KMS-11 (cell line): ENCODE measurements around the gene ABCG5.

Source experiments
- H2AFZ ChIP-seq: fragments of 200-600 bp; sonication (generic); 2 replicates; pipeline ENCODE4 v1.6.1; 2016; ENCODE audit warnings: antibody characterized with exemption, mixed run types, low read depth
- H3K27ac ChIP-seq: fragments of 200-600 bp; sonication (generic); 2 replicates; pipeline ENCODE4 v1.6.1; 2016; ENCODE audit warnings: mild to moderate bottlenecking, mixed run types
- H3K27me3 ChIP-seq: fragments of 200-600 bp; sonication (generic); 2 replicates; pipeline ENCODE4 v1.6.1; 2017; ENCODE audit warnings: mild to moderate bottlenecking, low read depth, mixed run types, moderate library complexity; ENCODE audit not compliant: insufficient read depth
- H3K36me3 ChIP-seq: fragments of 200-600 bp; sonication (generic); 2 replicates; pipeline ENCODE4 v1.6.1; 2017; ENCODE audit warnings: mild to moderate bottlenecking, mixed run types; ENCODE audit not compliant: insufficient read depth
- H3K4me1 ChIP-seq: fragments of 200-600 bp; sonication (generic); 2 replicates; pipeline ENCODE4 v1.6.1; 2016; ENCODE audit warnings: mild to moderate bottlenecking, low read depth, mixed run types; ENCODE audit not compliant: poor library complexity, severe bottlenecking
- H3K4me2 ChIP-seq: fragments of 200-600 bp; sonication (generic); 2 replicates; pipeline ENCODE4 v1.7.0; 2016; ENCODE audit warnings: mild to moderate bottlenecking, mixed run types
- H3K4me3 ChIP-seq: fragments of 200-600 bp; sonication (generic); IDR thresholded peaks from 2 replicates; pipeline ENCODE4 v1.6.1; 2017; ENCODE audit warnings: low read depth, low read length, mixed read lengths; ENCODE audit not compliant: insufficient read depth
- H3K79me2 ChIP-seq: fragments of 200-600 bp; sonication (generic); 2 replicates; pipeline ENCODE4 v1.6.1; 2016; ENCODE audit warnings: low read depth, mixed run types; ENCODE audit not compliant: insufficient read depth
- H3K9ac ChIP-seq: fragments of 200-600 bp; sonication (generic); 2 replicates; pipeline ENCODE4 v1.6.1; 2016; ENCODE audit warnings: mild to moderate bottlenecking, mixed run types
- H4K20me1 ChIP-seq: fragments of 200-600 bp; sonication (generic); 2 replicates; pipeline ENCODE4 v1.6.1; 2016; ENCODE audit warnings: mild to moderate bottlenecking, mixed run types; ENCODE audit not compliant: insufficient read depth
- CTCF ChIP-seq: fragments of 200-600 bp; sonication (generic); conservative IDR thresholded peaks from 2 replicates; pipeline ENCODE4 v1.6.1; 2017; ENCODE audit warnings: low read depth, mild to moderate bottlenecking, antibody characterized with exemption, low read length, moderate library complexity, mixed read lengths

ABCG5 gene

DNA sequence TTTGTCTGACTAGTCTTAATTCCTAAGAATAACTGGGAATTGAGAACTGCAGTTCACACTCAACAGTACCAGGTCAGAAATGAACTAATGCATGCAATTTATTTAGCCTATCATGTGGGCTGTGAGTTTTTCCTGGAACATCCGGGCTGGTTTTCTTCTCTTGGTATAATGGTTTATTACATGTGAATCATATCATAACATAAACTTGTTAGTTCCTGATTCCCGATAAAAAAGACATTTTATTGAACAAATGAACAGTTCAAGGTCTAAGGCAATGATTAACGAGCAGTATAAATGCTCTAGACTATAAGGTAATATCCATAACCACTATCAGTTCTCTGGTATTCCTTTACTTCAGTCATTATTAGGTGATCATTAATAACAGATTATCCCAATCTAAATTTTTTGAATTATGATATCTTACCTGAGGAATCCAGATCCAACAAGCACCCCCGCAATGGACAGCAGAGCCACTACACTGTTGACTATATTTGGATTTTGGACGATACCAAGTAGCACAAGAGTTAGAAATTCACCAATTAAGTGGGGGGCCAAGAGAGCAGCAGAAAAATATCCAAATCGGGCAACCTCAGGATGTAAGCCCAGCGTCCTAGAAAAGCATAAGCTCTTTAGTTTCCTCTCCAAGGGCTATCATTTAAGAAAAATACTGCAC is 19.0 kb downstream of the ABCG5 start:
- H3K4me2 ChIP-seq: no peak overlapping the region

GRCh38 chr2:43818761-43819160 is 19.9 kb downstream of the ABCG5 start:
- H3K79me2 ChIP-seq: no peaks in the 10 kb centered on the region
- no peaks in the 10 kb centered on the region for H3K4me1 ChIP-seq
- H3K36me3 ChIP-seq: no peaks in the 10 kb centered on the region
- H3K27me3 ChIP-seq: no peaks in the 10 kb centered on the region
- H4K20me1 ChIP-seq: no peaks in the 10 kb centered on the region
- no peak overlapping the region for H3K9ac ChIP-seq
- no peak overlapping the region for H3K27ac ChIP-seq
- no peak overlapping the region for H3K4me3 ChIP-seq
- H2AFZ ChIP-seq: no peak overlapping the region
- no peak for TF ChIP-seq CTCF
- H3K4me2 ChIP-seq: no peak overlapping the region

More for the DNA sequence above, 19.0 kb downstream of the ABCG5 start:
- H3K4me3 ChIP-seq: no peak overlapping the region
- no peak overlapping the region for H3K9ac ChIP-seq
- TF ChIP-seq CTCF: no peak
- no peaks in the 10 kb centered on the region for H4K20me1 ChIP-seq
- H3K27ac ChIP-seq: no peak overlapping the region
- no peaks in the 10 kb centered on the region for H3K79me2 ChIP-seq
- no peaks in the 10 kb centered on the region for H3K4me1 ChIP-seq
- no peak overlapping the region for H2AFZ ChIP-seq
- H3K27me3 ChIP-seq: no peaks in the 10 kb centered on the region
- H3K36me3 ChIP-seq: no peaks in the 10 kb centered on the region

GRCh38 chr2:43814711-43815110 is 23.9 kb downstream of the ABCG5 start:
- Histone ChIP-seq H2AFZ (no peak overlapping the region), H3K9ac (no peak overlapping the region), H3K4me1 (no peaks in the 10 kb centered on the region), H3K36me3 (no peaks in the 10 kb centered on the region), H3K27ac (no peak overlapping the region), H3K4me2 (no peak overlapping the region), H4K20me1 (no peaks in the 10 kb centered on the region), H3K27me3 (no peaks in the 10 kb centered on the region), H3K4me3 (no peak overlapping the region), H3K79me2 (no peaks in the 10 kb centered on the region)
- TF ChIP-seq CTCF: no peak

DNA sequence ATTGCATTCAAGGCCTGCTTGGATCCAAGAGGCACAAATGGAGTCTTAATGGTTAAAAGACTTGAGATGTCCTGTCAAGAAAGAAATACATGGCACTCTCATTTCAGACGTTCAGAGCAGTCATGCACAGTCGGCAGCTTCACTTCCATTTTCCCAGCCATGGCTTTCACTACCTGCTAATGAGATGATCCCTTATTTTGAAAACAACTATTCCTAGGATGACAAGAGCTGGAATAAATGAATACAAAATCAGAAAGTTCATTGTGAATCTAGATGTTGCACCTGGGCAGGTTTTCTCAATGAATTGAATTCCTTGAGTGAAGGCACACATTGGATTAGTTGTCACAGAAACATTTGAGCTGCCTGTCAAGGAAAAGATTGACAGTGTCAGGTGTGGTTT is 25.7 kb downstream of the ABCG5 start:
- H2AFZ ChIP-seq: no peak overlapping the region
- TF ChIP-seq CTCF: no peak
- H3K36me3 ChIP-seq: no peaks in the 10 kb centered on the region
- H3K79me2 ChIP-seq: no peaks in the 10 kb centered on the region
- H4K20me1 ChIP-seq: no peaks in the 10 kb centered on the region
- H3K4me1 ChIP-seq: no peaks in the 10 kb centered on the region
- no peak overlapping the region for H3K4me3 ChIP-seq
- H3K27me3 ChIP-seq: no peaks in the 10 kb centered on the region
- no peak overlapping the region for H3K4me2 ChIP-seq
- no peak overlapping the region for H3K9ac ChIP-seq
- H3K27ac ChIP-seq: no peak overlapping the region
